Occipital lobe (tissue), 2 donors: Measurements from ENCODE around the gene WDFY2. TPM values are rescaled to one million over a fixed set of nuclear protein-coding genes. Genes with fewer than 3 reads are reported as not detected.

Experiments used
- DNase-seq: peaks from one replicate; lab custom pipeline; 2025; lab: John Stamatoyannopoulos, UW
- total RNA-seq: library from RNA; depleted of rRNA; stranded (reverse); fragments of >200 nt; gene quantifications from one replicate; pipeline ENCODE4 v1.2.3, GENCODE V29; 2014

WDFY2 gene
- total RNA-seq, 1 donor from 2014 or later = 8.4 TPM

GRCh38 chr13:51601601-51602565, 17.6 kb downstream of the WDFY2 start:
- DNase-seq = no peak

- no peak for DNase-seq
Observed at GRCh38 chr13:51603716-51604115, 19.5 kb downstream of the WDFY2 start.

- no peak for DNase-seq
Observed at GRCh38 chr13:51605698-51606097, 21.4 kb downstream of the WDFY2 start.

GRCh38 chr13:51607165-51607564, 22.9 kb downstream of the WDFY2 start:
- DNase-seq = no peak

- DNase-seq = no peak
Observed at GRCh38 chr13:51608857-51609406, 24.7 kb downstream of the WDFY2 start.

- DNase-seq = no peak
Observed at GRCh38 chr13:51612867-51613266, 28.6 kb downstream of the WDFY2 start.

GRCh38 chr13:51613535-51613934, 29.3 kb downstream of the WDFY2 start:
- DNase-seq = no peak

GRCh38 chr13:51614350-51614786, 30.1 kb downstream of the WDFY2 start:
- peak; percentile 45 for DNase-seq

- peak; percentile 25 for DNase-seq
Observed at GRCh38 chr13:51618626-51619025, 34.4 kb downstream of the WDFY2 start.

GRCh38 chr13:51619614-51620013, 35.4 kb downstream of the WDFY2 start:
- DNase-seq = no peak

- no peak for DNase-seq
Observed at GRCh38 chr13:51620165-51620983, 36.1 kb downstream of the WDFY2 start.

- no peak for DNase-seq
Observed at GRCh38 chr13:51621602-51622001, 37.3 kb downstream of the WDFY2 start.

GRCh38 chr13:51623473-51623872, 39.2 kb downstream of the WDFY2 start:
- no peak for DNase-seq

GRCh38 chr13:51624207-51624606, 39.9 kb downstream of the WDFY2 start:
- DNase-seq = no peak

- DNase-seq = no peak
Observed at GRCh38 chr13:51624695-51625345, 40.6 kb downstream of the WDFY2 start.

GRCh38 chr13:51625555-51626345, 41.5 kb downstream of the WDFY2 start:
- DNase-seq = no peak

- DNase-seq = no peak
Observed at GRCh38 chr13:51626749-51627148, 42.5 kb downstream of the WDFY2 start.

GRCh38 chr13:51628059-51628852, 44.0 kb downstream of the WDFY2 start:
- DNase-seq = no peak

GRCh38 chr13:51629491-51630287, 45.4 kb downstream of the WDFY2 start:
- DNase-seq = no peak
